Endothelial cell of umbilical vein (primary cell): ENCODE results near the gene RIC8B. TPM values are rescaled to one million over a fixed set of nuclear protein-coding genes. Genes with fewer than 3 reads are reported as not detected.

Experiments
- BruUV-seq: library from RNA; stranded (reverse); fragments of 400-500 nt; replicated peaks from 2 replicates; lab custom pipeline; 2021; lab: Mats Ljungman, UMichigan
- CTCF ChIA-PET: fragments of 300-600, 350-600 bp; sonication (Branson Sonifier 250); formaldehyde crosslinking; loops from one replicate; lab custom pipeline; 2021; ENCODE audit warnings: antibody characterized with exemption, inconsistent platforms; lab: Charles Lee
- POLR2A ChIA-PET: fragments of 300-600, 350-600 bp; sonication (Branson Sonifier 250); formaldehyde crosslinking; loops from one replicate; lab custom pipeline; 2021; ENCODE audit warnings: antibody characterized with exemption, inconsistent platforms; lab: Charles Lee
- DNase-seq: peaks from one replicate; pipeline ENCODE4 v3.0.0-alpha.2; 2011; ENCODE audit warnings: low read depth, low spot score
- FAIRE-seq: peaks from 2 replicates; lab custom pipeline; 2011; peaks lifted over from hg19 to GRCh38; lab: Jason Lieb, UNC
- H2AFZ ChIP-seq: 2 replicates; pipeline ENCODE4 v1.6.0; 2012; ENCODE audit warnings: low read depth, low read length, control low read depth, inconsistent platforms
- H3K27ac ChIP-seq: 2 replicates; pipeline ENCODE4 v1.5.1; 2011; ENCODE audit warnings: low read depth, mild to moderate bottlenecking, control low read depth, low read length, moderate library complexity; ENCODE audit not compliant: insufficient read depth
- H3K27me3 ChIP-seq, 2 experiments: 2 replicates each; pipeline versions ENCODE4 v1.6.0 to v1.6.1; 2011; ENCODE audit warnings: low read length in 2 of 2, mixed read lengths in 1 of 2; ENCODE audit not compliant: control insufficient read depth in 2 of 2, insufficient read depth in 2 of 2
- H3K36me3 ChIP-seq, 2 experiments: 2 replicates in 1 of 2; 3 replicates in 1 of 2; pipeline ENCODE4 v1.5.1; 2011; ENCODE audit warnings: low read length in 2 of 2, mild to moderate bottlenecking in 1 of 2, moderate library complexity in 1 of 2; ENCODE audit not compliant: control insufficient read depth in 2 of 2, insufficient read depth in 2 of 2; ENCODE audit errors: extremely low read depth in 1 of 2
- H3K4me1 ChIP-seq: 3 replicates; pipeline ENCODE4 v1.5.1; 2011; ENCODE audit warnings: mild to moderate bottlenecking, low read length; ENCODE audit not compliant: control insufficient read depth, insufficient read depth; ENCODE audit errors: extremely low read depth
- H3K4me2 ChIP-seq: 2 replicates; pipeline ENCODE4 v1.6.1; 2011; ENCODE audit warnings: low read length, control low read depth, mixed read lengths; ENCODE audit not compliant: insufficient read depth
- H3K4me3 ChIP-seq, 3 experiments: fragments of 200-600 bp in 1 of 3; sonication (generic), shearing (Covaris generic) in 1 of 3; replicated peaks in 1 of 3; 2 replicates each; pipeline ENCODE4 v1.5.1; 2011 to 2016; ENCODE audit warnings: control low read depth in 3 of 3, low read length in 3 of 3, mild to moderate bottlenecking in 2 of 3, inconsistent platforms in 1 of 3, low read depth in 1 of 3, moderate library complexity in 1 of 3; ENCODE audit not compliant: insufficient read depth in 1 of 3
- H3K79me2 ChIP-seq: 2 replicates; pipeline ENCODE4 v1.6.0; 2012; ENCODE audit warnings: low read length, inconsistent platforms; ENCODE audit not compliant: control insufficient read depth, insufficient read depth
- H3K9ac ChIP-seq: replicated peaks from 2 replicates; pipeline ENCODE3; 2011; ENCODE audit warnings: low read length, control low read depth; ENCODE audit not compliant: insufficient read depth; ENCODE audit errors: extremely low read depth
- H3K9me1 ChIP-seq: replicated peaks from 3 replicates; pipeline ENCODE4 v1.6.0; 2011; ENCODE audit warnings: mild to moderate bottlenecking, low read length; ENCODE audit not compliant: control insufficient read depth, insufficient read depth; ENCODE audit errors: extremely low read depth
- H3K9me3 ChIP-seq: replicated peaks from 2 replicates; pipeline ENCODE4 v1.5.1; 2012; ENCODE audit warnings: low read length, inconsistent platforms; ENCODE audit not compliant: control insufficient read depth, insufficient read depth
- H4K20me1 ChIP-seq: replicated peaks from 2 replicates; pipeline ENCODE3; 2011; ENCODE audit warnings: mild to moderate bottlenecking, low read length; ENCODE audit not compliant: control insufficient read depth, insufficient read depth; ENCODE audit errors: extremely low read depth
- CTCF ChIP-seq, 2 donors: IDR thresholded peaks; 1 replicate in 1 of 2; 2 replicates in 1 of 2; pipeline ENCODE4 v1.5.1; 2011; ENCODE audit warnings: low read length in 2 of 2, mild to moderate bottlenecking in 2 of 2, moderate library complexity in 2 of 2, control low read depth in 1 of 2, inconsistent platforms in 1 of 2, low read depth in 1 of 2; ENCODE audit not compliant: insufficient read depth in 1 of 2; ENCODE audit errors: extremely low read depth in 1 of 2
- EZH2 ChIP-seq: IDR thresholded peaks from 2 replicates; pipeline ENCODE4 v1.6.1; 2012; ENCODE audit warnings: borderline replicate concordance, low read depth, mild to moderate bottlenecking, moderate library complexity, low read length, inconsistent platforms; ENCODE audit not compliant: severe bottlenecking
- FOS ChIP-seq: IDR thresholded peaks from 2 replicates; pipeline ENCODE4 v1.6.1; 2011; ENCODE audit warnings: mild to moderate bottlenecking, low read length, moderate library complexity, borderline replicate concordance; ENCODE audit not compliant: insufficient read depth
- GATA2 ChIP-seq: IDR thresholded peaks from 2 replicates; pipeline ENCODE4 v1.7.0; 2011; ENCODE audit warnings: low read depth, mild to moderate bottlenecking, moderate library complexity, mixed read lengths, low read length; ENCODE audit not compliant: insufficient read length, insufficient read depth
- JUN ChIP-seq: IDR thresholded peaks from 2 replicates; pipeline ENCODE4 v1.6.1; 2011; ENCODE audit warnings: borderline replicate concordance, low read depth; ENCODE audit not compliant: insufficient read length, insufficient read depth
- MAX ChIP-seq: IDR thresholded peaks from 2 replicates; pipeline ENCODE4 v1.6.1; 2011; ENCODE audit not compliant: insufficient read depth, insufficient read length
- MYC ChIP-seq: IDR thresholded peaks from one replicate; pipeline ENCODE4 v1.6.1; 2011; ENCODE audit warnings: mild to moderate bottlenecking, low read depth, low read length
- POLR2A ChIP-seq: IDR thresholded peaks from 2 replicates; pipeline ENCODE4 v1.6.1; 2012; ENCODE audit warnings: low read depth, mild to moderate bottlenecking, control low read depth, low read length
- POLR2AphosphoS5 ChIP-seq: IDR thresholded peaks from 2 replicates; pipeline ENCODE4 v1.6.1; 2012; ENCODE audit warnings: low read depth, mild to moderate bottlenecking, control low read depth, low read length, moderate library complexity; ENCODE audit not compliant: insufficient read depth
- dilution Hi-C: fragments of 300-500 bp; cut with MboI; formaldehyde crosslinking; loops from one replicate; pipeline ENCODE4 v1.15.0; 2019; ENCODE audit warnings: low sequenced_read_pairs; ENCODE audit not compliant: extremely low pct_ligation_motif_present
- intact Hi-C: fragments of 100-400 bp; cut with micrococcal nuclease; formaldehyde crosslinking; loops from one replicate; pipeline ENCODE4 v1.10.0; 2022
- polyA plus RNA-seq, 4 experiments: library from polyadenylated mRNA; depleted of rRNA in 3 of 4; stranded (reverse) in 3 of 4; unstranded in 1 of 4; fragments of >200 nt; gene quantifications; 2 replicates each; pipeline versions ENCODE4 v1.2.1 to v1.2.3, GENCODE V29; 2011 to 2012; ENCODE audit warnings: missing spikeins in 1 of 4
- total RNA-seq: library from RNA; stranded (reverse); gene quantifications from 2 replicates; pipeline ENCODE4 v1.2.3, GENCODE V29; 2021

The RIC8B gene
- total and polyA plus RNA-seq, 2 donors (not counting 3 experiments of a cell fraction or from before 2014, with no cell fraction given), result 4.1 to 13.7 TPM

- peak overlapping the region; percentile 27 for H2AFZ ChIP-seq
- no peaks in the 10 kb centered on the region for H3K9me3 ChIP-seq
- no peak overlapping the region for H3K27ac ChIP-seq
- no peak for TF ChIP-seq JUN
- TF ChIP-seq MAX, result no peak
- no peak for TF ChIP-seq EZH2
- no peak for TF ChIP-seq POLR2A
- no peak for TF ChIP-seq MYC
- no peak for TF ChIP-seq FOS
- no peak for TF ChIP-seq GATA2
- no peak for TF ChIP-seq CTCF (IDR thresholded peaks at IDR 0.05; ENCODE audit: extremely low read depth in 1 of 2, insufficient read depth in 1 of 2, low read depth in 1 of 2, low read length in 2 of 2)
- no peak for TF ChIP-seq POLR2AphosphoS5
- no TSS peak for BruUV-seq
- H3K79me2 ChIP-seq, result no peaks in the 10 kb centered on the region
- no peaks in the 10 kb centered on the region for H3K4me1 ChIP-seq
- no peaks in the 10 kb centered on the region for H3K36me3 ChIP-seq
- FAIRE-seq (no peak), DNase-seq (no peak)
- no peaks in the 10 kb centered on the region for H3K9me1 ChIP-seq
- CTCF ChIA-PET, result interaction anchor here (1.0 kb wide), 1 partner anchor 82 kb away, joined by 4 read pairs; no protein-coding TSS in a partner anchor
- H3K9ac ChIP-seq, result no peak overlapping the region
- peaks cover 2 to 3% of the 10 kb centered on the region in 2 experiments for H3K27me3 ChIP-seq
- no peak overlapping the region for H3K4me3 ChIP-seq
- POLR2A ChIA-PET, result no interaction called here
- dilution Hi-C loops (no loop called here), intact Hi-C loops (no loop called here)
- no peaks in the 10 kb centered on the region for H4K20me1 ChIP-seq
- no peak overlapping the region for H3K4me2 ChIP-seq
Measured at GRCh38 chr12:106760184-106760531, 14.3 kb upstream of the RIC8B start.
